HT1080 (cell line): ENCODE measurements around the gene PPP2R5A. TPM values are rescaled to one million over a fixed set of nuclear protein-coding genes. Genes with fewer than 3 reads are reported as not detected.

Source experiments
- DNase-seq: peaks from one replicate; pipeline ENCODE4 v3.0.0-alpha.2; 2015; ENCODE audit warnings: low read depth
- small RNA-seq: library from RNA; depleted of rRNA; stranded (forward); fragments of <200 nt; gene quantifications from one replicate; pipeline ENCODE3, GENCODE V24; 2014
- total RNA-seq: library from RNA; depleted of rRNA; stranded (reverse); fragments of >200 nt; shearing (Covaris generic); gene quantifications from 2 replicates; pipeline ENCODE4 v1.2.3, GENCODE V29; 2014; rRNA removed

PPP2R5A gene
- total RNA-seq, 1 experiment from 2014 or later, result 11.3 TPM

DNA sequence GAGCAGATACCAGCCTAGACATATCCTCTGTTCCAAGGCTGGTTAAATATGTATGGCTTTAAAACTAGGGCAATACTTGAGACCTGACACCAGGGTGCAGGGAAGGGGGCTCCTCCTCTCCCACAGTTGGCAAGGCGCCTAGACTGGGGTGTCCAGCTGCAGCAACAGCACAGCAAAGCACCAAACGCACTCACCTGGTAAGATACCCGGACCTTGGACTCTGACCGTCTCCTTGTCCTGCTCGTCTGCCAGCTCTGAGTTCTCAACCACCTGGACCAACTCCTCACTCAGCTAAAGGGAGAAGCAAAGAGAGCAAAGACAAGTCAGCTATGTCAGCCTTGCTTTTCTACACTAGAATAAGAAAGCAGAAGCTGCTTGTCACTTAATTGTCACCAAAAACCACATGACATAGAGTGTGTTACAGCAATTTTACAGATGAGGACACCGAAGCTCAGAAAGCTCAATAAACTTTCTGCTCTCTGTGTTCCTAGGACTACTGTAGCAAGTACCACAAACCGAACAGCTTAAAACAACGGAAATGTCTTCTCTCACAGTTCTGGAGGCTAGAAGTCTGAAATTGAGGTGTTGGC, 125.1 kb downstream of the PPP2R5A start:
- DNase-seq, result no peak

Small RNAs within 50 kb of the gene (small RNA-seq; reads per million reads assigned to genes)
- not detected for gene SNORA16B

Other genes starting within 250 kb of the PPP2R5A start
- 24.0 and 31.0 TPM in 2 replicates for gene INTS7, start 249.9 kb upstream of the PPP2R5A start, total RNA-seq
- gene DTL, start 249.7 kb upstream of the PPP2R5A start, total RNA-seq, result 55.8 and 66.3 TPM in 2 replicates
- gene PACC1, start 129.5 kb downstream of the PPP2R5A start, total RNA-seq, result 13.9 and 21.2 TPM in 2 replicates
- gene NENF, start 147.5 kb downstream of the PPP2R5A start, total RNA-seq, result 42.8 and 64.8 TPM in 2 replicates